GM19372 (cell line): Measurements from ENCODE around the gene PPP3R1.

Source experiments
- ATAC-seq: cut with Tn5 transposase; IDR thresholded peaks from one replicate; pipeline ENCODE4 v1.9.1; 2021; ENCODE audit warnings: mild to moderate bottlenecking, low read depth, moderate library complexity; ENCODE audit not compliant: unreplicated experiment

The PPP3R1 gene

DNA sequence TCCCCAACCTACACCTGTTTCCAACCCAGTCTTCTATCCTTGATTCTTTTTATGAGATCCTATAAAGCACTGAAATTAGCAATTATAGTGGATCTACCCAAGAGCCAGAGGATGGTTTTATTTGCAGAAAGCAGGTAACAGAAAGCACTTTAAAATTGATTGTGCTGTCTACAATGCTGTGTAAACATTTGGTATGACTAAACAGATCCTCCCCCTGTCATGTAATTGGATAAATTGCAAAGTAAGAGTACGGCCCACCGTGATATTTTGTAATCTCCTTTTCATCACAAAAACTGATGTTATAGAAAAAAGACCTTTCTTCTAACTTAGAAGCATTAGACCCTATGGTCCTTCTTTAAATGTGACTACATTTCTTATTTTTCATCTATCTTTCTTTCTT, 11.3 kb upstream of the PPP3R1 start:
- ATAC-seq, result no peak

DNA sequence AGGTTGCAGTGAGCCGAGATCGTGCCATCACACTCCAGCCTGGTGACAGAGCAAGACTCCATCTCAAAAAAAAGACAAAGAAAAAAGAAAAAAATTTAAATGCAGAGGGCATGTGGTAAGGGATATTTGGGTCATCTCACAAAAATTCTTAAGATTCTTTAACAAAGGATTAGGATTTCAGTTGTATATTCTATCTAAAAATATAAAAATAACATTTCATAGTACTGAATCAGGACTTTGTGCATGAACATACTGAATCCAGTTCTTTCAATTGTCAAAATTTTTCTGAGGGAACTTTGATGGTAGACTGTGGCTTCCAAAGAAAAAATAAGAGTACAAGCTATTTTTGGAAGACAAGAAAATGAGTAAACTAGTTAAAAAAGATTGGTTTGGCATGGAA, 6.5 kb upstream of the PPP3R1 start:
- ATAC-seq, result no peak

DNA sequence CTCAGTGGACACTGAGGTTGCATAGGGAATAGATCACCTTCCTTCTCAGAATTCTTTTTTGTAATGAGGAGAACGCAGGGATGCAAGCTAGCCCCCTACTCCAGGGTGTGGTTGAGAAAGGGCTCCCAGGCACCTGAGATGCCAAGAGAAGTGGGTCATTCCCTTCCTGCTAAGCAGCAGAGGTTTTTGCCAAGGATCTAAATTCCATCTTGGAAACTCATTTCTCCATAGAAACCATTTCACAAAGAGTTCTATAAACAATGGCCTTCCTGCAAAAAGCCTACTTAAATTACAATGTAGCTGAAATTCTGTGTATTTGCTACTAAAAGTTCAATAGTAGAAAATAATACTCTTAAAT, 3.7 kb upstream of the PPP3R1 start:
- ATAC-seq, result no peak

DNA sequence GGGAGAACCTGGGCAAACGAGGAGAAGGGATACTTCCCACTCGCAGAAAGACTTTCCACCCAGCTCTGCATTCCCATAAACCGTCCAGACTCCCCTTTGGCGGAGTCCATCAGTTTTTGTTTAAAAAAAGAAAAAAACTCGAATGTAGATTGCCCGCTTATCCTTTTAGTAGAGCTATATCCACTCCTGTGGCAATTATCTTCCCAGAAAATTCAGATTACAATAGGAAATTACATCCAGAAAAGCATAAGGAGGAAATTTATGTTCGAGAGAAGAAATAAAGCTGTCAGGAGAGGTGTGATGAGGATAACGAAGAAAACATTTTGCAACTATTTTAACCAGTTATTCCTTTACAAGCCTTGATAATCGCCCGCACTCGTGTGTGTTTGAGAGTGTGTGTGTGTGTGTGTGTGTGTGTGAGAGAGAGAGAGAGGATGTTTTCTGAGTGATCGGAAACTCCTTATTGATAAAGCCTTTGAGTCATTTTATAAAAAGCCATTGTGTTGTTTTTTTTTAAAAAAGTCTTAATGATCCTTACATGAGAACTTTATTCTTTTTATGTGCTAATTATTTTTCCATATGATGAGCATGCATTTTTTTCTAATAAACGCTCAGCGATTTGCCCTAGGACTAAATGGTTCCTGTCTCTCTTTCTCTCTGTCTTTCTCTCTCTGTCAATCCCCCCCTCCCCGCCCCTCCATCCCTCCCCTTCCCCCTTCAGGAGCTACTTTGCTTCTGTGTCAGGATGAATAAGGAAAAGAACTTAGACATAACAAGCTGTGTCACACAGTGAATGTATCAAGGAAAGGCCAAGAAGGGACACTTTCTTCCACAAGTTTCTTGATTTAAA, 1.1 kb upstream of the PPP3R1 start:
- ATAC-seq, result no peak

DNA sequence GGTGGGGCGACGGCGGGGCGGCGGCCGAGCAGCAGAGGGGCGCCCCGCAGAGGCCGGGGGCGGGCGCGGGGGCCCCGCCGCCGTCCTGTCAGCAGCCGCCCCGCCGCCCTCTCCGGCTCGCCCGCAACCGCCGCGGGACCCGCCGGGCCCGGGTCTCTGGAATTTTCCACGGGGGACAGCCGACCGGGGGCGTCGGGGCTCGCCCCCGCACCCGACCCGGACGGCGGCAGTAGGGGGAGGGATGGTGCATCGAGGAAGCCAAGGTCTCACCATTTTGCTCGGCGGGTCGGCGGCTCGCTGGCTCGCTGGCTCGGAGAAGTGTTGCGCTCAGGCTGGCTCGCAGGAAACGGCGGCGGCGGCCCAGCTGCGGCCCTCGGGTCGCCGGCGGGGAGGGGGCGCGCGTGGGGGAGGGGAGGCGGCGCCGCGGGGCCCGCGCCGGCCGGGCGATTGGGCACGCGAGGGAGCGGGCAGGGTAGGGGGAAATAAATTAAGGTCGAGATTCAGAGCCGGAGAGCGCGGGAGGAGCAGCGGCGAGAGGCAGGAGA, 405 bp downstream of the PPP3R1 start:
- peak; percentile 10 for ATAC-seq

DNA sequence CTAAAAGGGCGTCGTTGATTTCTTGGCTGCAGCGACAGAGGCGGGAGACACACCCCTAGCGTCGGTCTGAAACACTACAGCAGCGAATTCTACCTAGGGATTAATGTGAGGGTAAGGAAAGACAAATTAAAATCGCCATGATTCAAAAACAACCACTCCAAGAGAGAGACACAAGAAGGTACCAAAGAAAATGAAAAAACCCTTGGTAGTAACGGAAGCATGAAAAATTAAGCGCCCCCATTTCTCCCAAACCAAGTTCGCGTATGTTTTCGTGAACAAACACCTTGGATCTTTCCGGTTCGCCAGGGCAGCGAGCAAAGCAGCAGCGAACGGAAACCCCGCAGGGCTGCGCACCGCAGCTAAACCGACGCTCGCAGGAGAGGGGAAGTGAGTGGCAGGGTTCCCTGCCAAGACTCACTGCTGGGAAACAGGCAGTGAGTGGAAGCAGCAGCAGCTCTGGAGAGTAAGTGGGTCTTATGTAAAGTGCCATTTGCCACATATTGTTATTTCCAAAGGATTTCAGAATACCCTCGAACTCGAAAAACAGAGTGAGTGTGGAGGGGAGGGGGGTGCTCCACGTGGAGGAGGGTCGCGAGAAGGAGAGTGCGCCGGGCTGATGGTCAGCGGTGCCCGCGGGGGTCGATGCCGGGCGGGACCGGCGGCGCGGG, 1.0 kb downstream of the PPP3R1 start:
- peak; percentile 43 for ATAC-seq

DNA sequence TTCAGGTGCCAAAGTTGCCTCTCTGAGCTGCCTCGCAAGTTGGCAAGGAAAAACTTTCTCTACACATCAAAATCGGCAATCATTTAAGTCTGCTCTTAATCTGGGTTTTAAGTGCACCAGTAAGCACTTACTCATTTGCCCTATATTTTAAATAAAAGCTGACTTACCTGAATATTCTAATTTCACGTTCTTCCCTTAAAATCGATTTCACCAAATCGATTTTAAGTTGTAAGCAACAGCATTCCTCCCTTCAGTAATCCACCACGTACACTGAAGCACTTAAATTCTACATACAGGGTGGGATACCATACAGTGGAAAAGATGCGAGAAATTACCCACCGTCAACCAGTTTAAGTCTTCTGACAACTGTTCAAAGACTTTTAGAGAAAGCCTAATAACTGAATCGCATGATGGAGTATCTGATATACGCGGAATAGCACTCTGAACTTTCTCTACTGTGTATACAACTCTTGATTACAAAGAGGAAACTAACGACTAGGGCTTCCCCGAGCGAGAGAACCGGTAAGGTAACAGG, 1.6 kb downstream of the PPP3R1 start:
- no peak for ATAC-seq

DNA sequence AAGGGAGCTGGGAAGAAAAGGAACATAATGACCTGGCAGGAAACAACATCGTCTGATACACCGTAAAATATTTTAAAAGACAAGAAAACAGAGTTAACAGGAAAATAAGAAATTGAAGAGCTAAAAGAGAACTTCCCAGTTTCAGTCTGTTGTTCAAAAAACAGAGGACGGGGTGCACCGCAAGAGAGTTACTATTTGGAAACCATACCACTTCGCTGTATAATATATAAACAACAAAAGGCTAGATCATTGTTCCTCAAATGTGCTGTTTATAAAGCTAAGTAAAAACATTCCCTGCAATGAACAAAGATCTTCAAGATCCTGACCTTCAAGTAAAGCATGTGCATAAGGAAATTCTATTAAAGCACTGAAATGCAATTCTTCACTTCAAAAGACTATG, 2.1 kb downstream of the PPP3R1 start:
- no peak for ATAC-seq

- no peak for ATAC-seq
Measured at GRCh38 chr2:68248806-68249205, 3.5 kb downstream of the PPP3R1 start.

GRCh38 chr2:68248361-68248760, 4.0 kb downstream of the PPP3R1 start:
- no peak for ATAC-seq

DNA sequence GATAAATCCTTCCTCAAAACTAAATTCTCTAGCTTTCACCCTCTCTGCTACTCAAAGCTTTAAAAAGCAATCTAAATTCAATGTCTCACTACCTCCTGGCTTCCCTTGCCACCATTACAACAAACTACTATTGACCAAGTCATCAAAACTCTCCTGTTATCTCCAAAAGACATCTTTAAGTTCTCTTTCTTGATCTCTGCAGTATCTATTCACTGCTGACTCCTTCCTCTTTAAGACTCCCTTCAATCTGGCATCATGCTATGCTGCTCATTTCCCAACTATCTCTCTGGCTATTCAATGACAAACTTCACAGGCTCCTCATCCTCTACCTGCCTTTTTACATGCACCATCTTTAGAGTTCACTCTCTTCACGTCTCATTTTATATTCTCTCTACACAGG, 5.9 kb downstream of the PPP3R1 start:
- ATAC-seq, result no peak

DNA sequence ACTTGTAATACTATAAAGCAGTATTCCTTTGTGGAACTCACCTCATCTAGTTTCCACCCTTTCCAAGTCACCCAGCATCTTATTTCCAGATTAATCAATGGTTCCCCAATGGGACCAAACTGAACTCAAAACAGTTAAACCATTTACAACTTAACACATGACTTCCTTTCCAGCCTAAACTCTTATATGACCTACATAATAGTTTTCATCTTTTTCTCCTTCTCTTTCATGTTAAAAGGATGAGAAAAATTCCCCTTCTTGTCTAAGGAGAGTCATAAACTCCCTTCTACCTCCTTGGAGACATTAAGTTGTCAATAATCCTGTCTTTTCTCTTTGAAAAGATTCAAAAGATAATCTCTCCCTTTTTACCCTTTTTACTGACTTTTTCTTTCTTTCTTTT, 6.7 kb downstream of the PPP3R1 start:
- ATAC-seq, result no peak

DNA sequence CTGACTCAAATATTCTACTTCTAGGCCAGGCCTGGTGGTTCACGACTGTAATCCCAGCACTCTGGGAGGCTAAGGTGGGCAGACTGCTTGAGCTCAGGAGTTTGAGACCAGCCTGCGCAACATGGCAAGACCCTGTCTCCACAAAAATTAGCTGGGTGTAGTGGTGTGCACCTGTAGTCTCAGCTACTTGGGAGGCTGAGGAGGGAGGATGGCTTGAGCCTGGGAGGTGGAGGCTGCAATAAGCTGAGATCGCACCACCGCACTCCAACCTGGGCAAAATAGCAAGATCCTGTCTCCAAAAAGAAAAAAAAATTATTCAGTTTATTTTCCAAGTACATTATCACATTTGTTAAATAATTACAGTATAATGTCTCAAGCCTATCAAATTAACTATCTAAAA, 7.3 kb downstream of the PPP3R1 start:
- no peak for ATAC-seq

DNA sequence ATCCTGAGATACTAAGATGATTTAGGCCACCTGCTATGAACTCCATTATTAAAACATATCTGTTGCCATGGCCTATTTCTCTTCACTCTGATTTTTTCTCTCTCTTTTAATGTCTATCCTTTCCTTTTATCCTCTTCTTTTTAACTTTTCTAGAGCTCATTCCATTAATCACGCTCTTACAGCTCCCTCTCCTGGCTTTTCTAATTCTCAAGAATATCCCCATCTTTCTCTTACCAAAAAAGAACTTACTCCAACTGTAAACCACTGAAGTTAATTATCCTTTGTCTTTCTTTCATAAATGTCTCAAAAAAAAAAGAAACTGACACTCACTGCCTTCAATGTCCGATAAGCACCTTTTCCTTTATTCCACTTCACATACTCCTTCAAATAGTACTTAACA, 7.9 kb downstream of the PPP3R1 start:
- no peak for ATAC-seq

- ATAC-seq, result no peak
Measured at GRCh38 chr2:68241732-68242131, 10.6 kb downstream of the PPP3R1 start.

DNA sequence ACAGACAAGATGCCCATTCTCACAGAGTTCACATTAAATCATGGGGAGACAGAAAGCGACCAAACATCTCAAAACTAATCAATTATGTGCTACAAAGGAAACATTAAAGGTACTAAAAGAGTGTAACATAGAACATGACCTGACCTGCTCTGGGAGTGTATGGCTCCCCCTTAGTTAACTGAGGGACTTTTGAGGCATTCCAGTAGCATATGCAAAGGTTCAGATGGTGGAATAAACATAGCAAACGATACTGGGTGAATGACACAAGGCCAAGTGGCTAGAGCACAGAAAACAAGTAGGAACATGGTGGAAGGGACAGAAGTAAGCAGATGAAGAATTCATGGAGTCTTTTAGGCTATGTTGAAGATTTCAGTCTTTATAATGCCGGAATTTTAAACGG, 11.9 kb downstream of the PPP3R1 start:
- ATAC-seq, result no peak

DNA sequence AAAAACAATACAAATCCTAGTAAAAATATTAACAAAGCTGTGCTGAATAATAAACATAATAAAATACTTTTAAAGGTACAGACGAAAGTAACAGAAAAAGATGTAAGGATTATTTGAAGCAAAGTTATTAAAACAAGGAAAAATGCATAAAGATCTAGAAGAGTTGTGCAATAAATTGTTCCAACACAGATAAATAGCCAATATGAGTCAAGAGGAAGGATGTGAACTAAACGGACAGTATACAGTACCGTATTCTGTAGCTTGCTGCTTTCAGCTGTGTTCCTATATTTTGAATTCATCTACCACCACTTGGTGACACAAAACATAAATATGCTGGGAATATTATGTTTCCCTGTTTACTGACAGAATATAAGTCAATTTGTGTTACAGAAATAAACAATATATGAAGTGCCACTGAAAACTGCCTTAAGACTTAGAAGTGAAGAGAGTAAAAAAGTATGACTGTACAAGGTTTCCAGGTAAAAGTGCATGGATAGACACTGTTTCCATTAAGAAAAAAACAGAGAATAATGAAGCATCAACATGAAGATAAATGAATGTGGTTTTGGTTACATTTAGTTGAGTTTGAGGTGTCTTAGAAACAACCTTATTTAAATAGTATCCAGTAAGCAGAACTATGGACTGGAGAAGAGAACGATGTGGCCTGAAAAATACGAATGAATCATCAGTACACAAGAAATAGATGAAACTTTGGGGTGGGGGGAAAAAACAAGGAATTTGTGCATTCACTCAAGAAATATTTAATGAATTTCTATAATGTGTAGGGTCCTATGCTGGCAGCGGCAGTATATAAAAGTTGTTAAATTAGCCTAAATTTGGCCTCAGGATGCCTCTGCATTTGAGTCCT, 13.1 kb downstream of the PPP3R1 start:
- no peak for ATAC-seq

DNA sequence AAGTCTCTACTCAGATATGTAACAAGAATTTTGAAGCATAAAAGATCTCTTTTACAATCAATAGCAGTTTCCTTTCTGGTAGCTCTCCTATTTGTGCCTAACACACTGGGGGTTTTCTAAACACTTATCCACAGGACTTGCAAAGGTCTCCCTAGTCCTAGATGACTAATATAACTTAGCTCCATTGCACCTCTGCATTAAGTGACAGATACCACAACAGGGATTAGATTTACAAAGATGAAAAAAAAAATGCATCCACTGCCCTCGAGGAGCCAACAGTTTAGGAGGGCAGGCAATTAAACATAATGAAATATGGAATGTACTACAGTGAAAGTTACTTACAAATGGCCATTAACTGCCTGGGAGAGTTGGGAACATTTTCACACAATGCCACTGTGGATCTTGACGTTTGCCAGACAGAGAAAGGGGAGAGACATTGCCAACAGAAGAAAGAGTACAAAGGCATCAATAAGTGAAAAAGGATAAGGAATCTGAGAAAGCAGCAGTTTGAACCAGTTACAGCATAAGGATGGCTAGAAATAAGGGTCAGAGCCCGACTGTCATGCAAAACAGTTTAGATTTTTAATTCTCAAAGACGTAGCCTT, 14.3 kb downstream of the PPP3R1 start:
- ATAC-seq, result no peak

- no peak for ATAC-seq
Measured at GRCh38 chr2:68237404-68237803, 14.9 kb downstream of the PPP3R1 start.

GRCh38 chr2:68236876-68237275, 15.5 kb downstream of the PPP3R1 start:
- no peak for ATAC-seq
